HUES6 (cell line): ENCODE data around the gene ABI2.

Experiments used
- H3K27ac ChIP-seq: 2 replicates; pipeline ENCODE4 v1.7.0; 2013; ENCODE audit warnings: low read depth, mild to moderate bottlenecking, low read length, inconsistent platforms
- H3K27me3 ChIP-seq: 2 replicates; pipeline ENCODE4 v1.6.1; 2013; ENCODE audit warnings: low read length; ENCODE audit not compliant: control insufficient read depth, insufficient read depth
- H3K36me3 ChIP-seq: 2 replicates; pipeline ENCODE4 v1.6.1; 2013; ENCODE audit warnings: low read length; ENCODE audit not compliant: control insufficient read depth, insufficient read depth
- H3K4me1 ChIP-seq: 2 replicates; pipeline ENCODE4 v1.6.1; 2013; ENCODE audit warnings: low read length; ENCODE audit not compliant: control insufficient read depth, insufficient read depth
- H3K4me3 ChIP-seq: 2 replicates; pipeline ENCODE4 v1.5.1; 2013; ENCODE audit warnings: low read depth, low read length
- H3K9ac ChIP-seq: one replicate; pipeline ENCODE4 v1.6.1; 2013; ENCODE audit warnings: mild to moderate bottlenecking, low read length
- H3K9me3 ChIP-seq: 2 replicates; pipeline ENCODE4 v1.6.1; 2013; ENCODE audit warnings: low read depth, low read length; ENCODE audit not compliant: control insufficient read depth, insufficient read depth

Gene ABI2

GRCh38 chr2:203394519-203395227 lies 66.5 kb downstream of the ABI2 start:
- no peak overlapping the region for H3K4me3 ChIP-seq
- no peaks in the 10 kb centered on the region for H3K9me3 ChIP-seq
- H3K36me3 ChIP-seq = peaks cover 46% of the 10 kb centered on the region
- no peak overlapping the region for H3K27ac ChIP-seq
- peaks cover 3% of the 10 kb centered on the region; the same call in 1 of the 2 replicates for H3K4me1 ChIP-seq
- no peak overlapping the region for H3K9ac ChIP-seq
- H3K27me3 ChIP-seq = no peaks in the 10 kb centered on the region

GRCh38 chr2:203395858-203396257 lies 67.7 kb downstream of the ABI2 start:
- Histone ChIP-seq H3K4me3 (no peak overlapping the region), H3K9me3 (no peaks in the 10 kb centered on the region), H3K4me1 (peaks cover 3% of the 10 kb centered on the region; the same call in 1 of the 2 replicates), H3K27ac (no peak overlapping the region), H3K9ac (no peak overlapping the region), H3K36me3 (peaks cover 46% of the 10 kb centered on the region), H3K27me3 (no peaks in the 10 kb centered on the region)

GRCh38 chr2:203396667-203397066 lies 68.5 kb downstream of the ABI2 start:
- H3K27ac ChIP-seq = no peak overlapping the region

GRCh38 chr2:203399031-203399430 lies 70.8 kb downstream of the ABI2 start:
- Histone ChIP-seq H3K27ac (no peak overlapping the region), H3K9ac (no peak overlapping the region), H3K4me3 (no peak overlapping the region), H3K4me1 (peaks cover 3% of the 10 kb centered on the region; the same call in 1 of the 2 replicates), H3K36me3 (peaks cover 50% of the 10 kb centered on the region), H3K9me3 (no peaks in the 10 kb centered on the region), H3K27me3 (no peaks in the 10 kb centered on the region)

More at GRCh38 chr2:203396667-203397066, 68.5 kb downstream of the ABI2 start:
- no peaks in the 10 kb centered on the region for H3K9me3 ChIP-seq
- H3K27me3 ChIP-seq = no peaks in the 10 kb centered on the region
- H3K4me3 ChIP-seq = no peak overlapping the region
- peaks cover 43% of the 10 kb centered on the region for H3K36me3 ChIP-seq
- H3K9ac ChIP-seq = no peak overlapping the region
- peaks cover 3% of the 10 kb centered on the region; the same call in 1 of the 2 replicates for H3K4me1 ChIP-seq

GRCh38 chr2:203400805-203401585 lies 72.8 kb downstream of the ABI2 start:
- H3K9ac ChIP-seq = no peak overlapping the region
- peaks cover 59% of the 10 kb centered on the region for H3K36me3 ChIP-seq
- H3K27ac ChIP-seq = no peak overlapping the region
- no peaks in the 10 kb centered on the region for H3K9me3 ChIP-seq
- H3K27me3 ChIP-seq = no peaks in the 10 kb centered on the region
- H3K4me1 ChIP-seq = peaks cover 3% of the 10 kb centered on the region; the same call in 1 of the 2 replicates
- H3K4me3 ChIP-seq = no peak overlapping the region

GRCh38 chr2:203404996-203405395 lies 76.8 kb downstream of the ABI2 start:
- Histone ChIP-seq H3K36me3 (peaks cover 63% of the 10 kb centered on the region), H3K9ac (no peak overlapping the region), H3K9me3 (no peaks in the 10 kb centered on the region), H3K27me3 (no peaks in the 10 kb centered on the region), H3K4me1 (no peaks in the 10 kb centered on the region), H3K4me3 (no peak overlapping the region), H3K27ac (no peak overlapping the region)

- H3K9me3 ChIP-seq = no peaks in the 10 kb centered on the region
- no peak overlapping the region for H3K9ac ChIP-seq
- no peak overlapping the region for H3K27ac ChIP-seq
- peaks cover 79% of the 10 kb centered on the region for H3K36me3 ChIP-seq
- no peaks in the 10 kb centered on the region for H3K27me3 ChIP-seq
- H3K4me3 ChIP-seq = no peak overlapping the region
- no peaks in the 10 kb centered on the region for H3K4me1 ChIP-seq
Measured at GRCh38 chr2:203407496-203407895, 79.3 kb downstream of the ABI2 start.

- Histone ChIP-seq H3K36me3 (peaks cover 73% of the 10 kb centered on the region), H3K4me3 (no peak overlapping the region), H3K27ac (no peak overlapping the region)
Measured at GRCh38 chr2:203412546-203413331, 84.5 kb downstream of the ABI2 start.

GRCh38 chr2:203413796-203414195 lies 85.6 kb downstream of the ABI2 start:
- Histone ChIP-seq H3K4me1 (no peaks in the 10 kb centered on the region), H3K9me3 (no peaks in the 10 kb centered on the region; the same call in 1 of the 2 replicates), H3K4me3 (no peak overlapping the region), H3K27ac (no peak overlapping the region), H3K9ac (no peak overlapping the region), H3K27me3 (no peaks in the 10 kb centered on the region), H3K36me3 (peaks cover 80% of the 10 kb centered on the region)

More at GRCh38 chr2:203412546-203413331, 84.5 kb downstream of the ABI2 start:
- H3K9me3 ChIP-seq = no peaks in the 10 kb centered on the region
- no peaks in the 10 kb centered on the region for H3K4me1 ChIP-seq
- no peak overlapping the region for H3K9ac ChIP-seq
- H3K27me3 ChIP-seq = no peaks in the 10 kb centered on the region

GRCh38 chr2:203418271-203418670 lies 90.1 kb downstream of the ABI2 start:
- Histone ChIP-seq H3K4me3 (no peak overlapping the region), H3K36me3 (peaks cover 71% of the 10 kb centered on the region), H3K4me1 (no peaks in the 10 kb centered on the region), H3K27ac (no peak overlapping the region), H3K9me3 (no peaks in the 10 kb centered on the region; the same call in 1 of the 2 replicates), H3K9ac (no peak overlapping the region), H3K27me3 (no peaks in the 10 kb centered on the region)
